ENCODE results near the gene ZNRF1. TPM values are rescaled to one million over a fixed set of nuclear protein-coding genes. Genes with fewer than 3 reads are reported as not detected.

The ZNRF1 gene
- total RNA-seq, 1 experiment from 2014 or later, result 52.3 TPM

- in situ Hi-C loops (cut with HindIII; ENCODE audit: low pct_unique_long_range_greater_than_20kb, low sequenced_read_pairs) (no loop called here), intact Hi-C loops (cut with micrococcal nuclease; ENCODE audit: unreplicated experiment) (no loop called here)
- no peak for TF ChIP-seq TCF7L2 (IDR thresholded peaks at IDR 0.05; ENCODE audit: low read depth, low read length)
- TF ChIP-seq SIN3A (IDR thresholded peaks at IDR 0.05; ENCODE audit: borderline replicate concordance, insufficient read depth, low read depth, low read length), result no peak
- no peak for TF ChIP-seq POLR2AphosphoS5 (IDR thresholded peaks at IDR 0.05; ENCODE audit: low read depth, low read length)
- no peak for TF ChIP-seq REST (IDR thresholded peaks at IDR 0.05; ENCODE audit: insufficient read depth in 1 of 2, low read depth in 2 of 2, low read length in 1 of 2)
- no peak for TF ChIP-seq CTCF (IDR thresholded peaks at IDR 0.05)
- ATAC-seq (no peak), DNase-seq (ENCODE audit: low read depth, low spot score) (no peak)
- Histone ChIP-seq H3K4me1 (ENCODE audit: control insufficient read depth, insufficient read depth, low read length) (peaks cover 43% of the 10 kb centered on the region), H3K36me3 (ENCODE audit: control insufficient read depth, insufficient read depth, low read length) (no peaks in the 10 kb centered on the region), H3K27me3 (ENCODE audit: control insufficient read depth, insufficient read depth, low read length) (no peaks in the 10 kb centered on the region), H3K9me3 (ENCODE audit: control insufficient read depth, insufficient read depth, low read depth, low read length) (no peaks in the 10 kb centered on the region), H3K4me3 (ENCODE audit: low read depth in 2 of 2, low read length in 2 of 2) (no peak overlapping the region), H3K27ac (ENCODE audit: low read length) (peak overlapping the region; percentile 51; the same call in 1 of the 2 replicates)
- CTCF ChIA-PET, result interaction anchor here (0.9 kb wide), 1 partner anchor 45 kb away, joined by 3 read pairs; no protein-coding TSS in a partner anchor
- no TSS peak for BruUV-seq (replicated peaks)
- POLR2A ChIA-PET, result interaction anchor here (0.7 kb wide), 1 partner anchor 80 kb away, joined by 3 read pairs; no protein-coding TSS in a partner anchor
Observed at GRCh38 chr16:75065521-75066149, 66.8 kb downstream of the ZNRF1 start.

- H3K9me3 ChIP-seq (ENCODE audit: control insufficient read depth, insufficient read depth, low read depth, low read length), result no peaks in the 10 kb centered on the region
- no TSS peak for BruUV-seq (replicated peaks)
- no peak for DNase-seq (ENCODE audit: low read depth, low spot score)
- TF ChIP-seq CTCF (IDR thresholded peaks at IDR 0.05) (no peak), POLR2AphosphoS5 (IDR thresholded peaks at IDR 0.05; ENCODE audit: low read depth, low read length) (no peak), SIN3A (IDR thresholded peaks at IDR 0.05; ENCODE audit: borderline replicate concordance, insufficient read depth, low read depth, low read length) (no peak), REST (IDR thresholded peaks at IDR 0.05; ENCODE audit: insufficient read depth in 1 of 2, low read depth in 2 of 2, low read length in 1 of 2) (no peak), TCF7L2 (IDR thresholded peaks at IDR 0.05; ENCODE audit: low read depth, low read length) (no peak)
- intact Hi-C loops (cut with micrococcal nuclease; ENCODE audit: unreplicated experiment) (no loop called here), in situ Hi-C loops (cut with HindIII; ENCODE audit: low pct_unique_long_range_greater_than_20kb, low sequenced_read_pairs) (no loop called here)
- POLR2A ChIA-PET, result no interaction called here
- H3K27ac ChIP-seq (ENCODE audit: low read length), result no peak overlapping the region
- H3K4me1 ChIP-seq (ENCODE audit: control insufficient read depth, insufficient read depth, low read length), result peaks cover 38% of the 10 kb centered on the region
- CTCF ChIA-PET, result no interaction called here
- no peak for ATAC-seq
- H3K36me3 ChIP-seq (ENCODE audit: control insufficient read depth, insufficient read depth, low read length), result no peaks in the 10 kb centered on the region
- no peaks in the 10 kb centered on the region for H3K27me3 ChIP-seq (ENCODE audit: control insufficient read depth, insufficient read depth, low read length)
- H3K4me3 ChIP-seq (ENCODE audit: low read depth in 2 of 2, low read length in 2 of 2), result no peak overlapping the region
Observed at GRCh38 chr16:75066861-75067447, 68.1 kb downstream of the ZNRF1 start.
